Right ventricle myocardium inferior (tissue), 1 donor: ENCODE results near the gene KRTAP3-1. TPM values are rescaled to one million over a fixed set of nuclear protein-coding genes. Genes with fewer than 3 reads are reported as not detected.

Source experiments
- ATAC-seq: fragments of 200-7000 bp; cut with Tn5 transposase; one replicate; pipeline ENCODE4 v1.9.1; 2020; ENCODE audit warnings: mild to moderate bottlenecking, moderate library complexity
- DNase-seq: peaks from one replicate; pipeline ENCODE4 v3.0.0; 2021; ENCODE audit errors: missing footprints
- intact Hi-C: fragments of 100-400 bp; cut with DNase I; formaldehyde crosslinking; loops from one replicate; pipeline ENCODE4 v1.11.0; 2022
- total RNA-seq: library from RNA; stranded (reverse); fragmentation: NEBNext Ultra II Directional; extraction: Animal tissue kit (Norgen Biotek cat#: 25700); gene quantifications from one replicate; pipeline ENCODE4 v1.2.1, GENCODE V29; 2021
- donor health status: DM: no; HTN: yes; CAD: no; lungs with severe emphysema.

The KRTAP3-1 gene
- total RNA-seq, 1 donor from 2014 or later = not detected

DNA sequence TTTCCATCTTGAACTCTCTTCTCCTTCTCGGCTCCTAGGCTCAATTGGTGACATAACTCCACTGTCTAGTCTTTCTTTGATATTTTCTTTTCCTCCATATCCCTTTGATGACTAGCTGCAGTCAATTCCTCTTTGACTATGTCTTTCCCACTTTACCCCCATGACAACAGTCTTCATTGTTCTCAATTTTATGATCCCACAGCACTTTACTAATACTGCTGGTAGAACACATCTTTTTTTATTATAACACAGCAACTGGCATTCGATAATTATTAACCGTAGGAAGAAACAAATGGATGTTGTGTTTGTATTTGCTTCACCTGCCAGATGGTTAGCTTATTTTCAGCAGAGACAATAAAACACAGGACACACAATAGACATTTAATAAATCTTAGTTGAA is 16.3 kb downstream of the KRTAP3-1 start:
- DNase-seq (no peak), ATAC-seq (no peak)
- intact Hi-C loops = no loop called here

- no peak for ATAC-seq
Measured at GRCh38 chr17:40986920-40987319, 22.0 kb downstream of the KRTAP3-1 start.

GRCh38 chr17:40984226-40984625 is 24.7 kb downstream of the KRTAP3-1 start, which contains the start of gene KRT40:
Gene KRT40, minus strand, starts transcription at chr17:40984326. Its CDS starts 53 bp downstream, at chr17:40984273.
- intact Hi-C loops = no loop called here
- no peak for ATAC-seq
- DNase-seq = no peak

More at GRCh38 chr17:40986920-40987319, 22.0 kb downstream of the KRTAP3-1 start:
- intact Hi-C loops = no loop called here
- no peak for DNase-seq

- ATAC-seq (no peak), DNase-seq (no peak)
- intact Hi-C loops = no loop called here
Measured at GRCh38 chr17:40981115-40981514, 27.8 kb downstream of the KRTAP3-1 start.

DNA sequence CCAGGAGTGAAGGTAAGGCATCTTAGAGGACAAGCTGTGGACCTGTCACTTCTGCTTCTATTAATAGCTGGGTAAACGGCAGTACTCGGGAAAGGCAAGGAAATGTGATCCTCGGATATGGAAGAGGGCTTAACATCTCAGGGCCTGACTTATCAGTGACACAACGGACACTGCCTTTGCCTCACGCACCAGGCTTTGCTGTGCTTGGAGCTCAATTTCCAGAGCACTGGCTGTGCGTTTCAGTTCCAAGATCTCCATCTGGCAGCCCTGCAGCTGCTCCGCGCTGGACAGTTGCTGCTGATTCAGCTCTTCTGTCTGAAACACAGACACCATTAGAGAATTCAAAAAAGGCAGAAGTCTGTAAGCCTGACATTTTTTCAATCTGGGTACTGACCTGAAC is 28.3 kb downstream of the KRTAP3-1 start:
- no peak for DNase-seq
- intact Hi-C loops = no loop called here

GRCh38 chr17:40980117-40980516 is 28.8 kb downstream of the KRTAP3-1 start:
- intact Hi-C loops = no loop called here
- DNase-seq (no peak), ATAC-seq (no peak)

More for the DNA sequence above, 28.3 kb downstream of the KRTAP3-1 start:
- no peak for ATAC-seq

GRCh38 chr17:40978575-40979151 is 30.3 kb downstream of the KRTAP3-1 start:
- no peak for DNase-seq
- intact Hi-C loops = no loop called here

GRCh38 chr17:40975516-40975915 is 33.4 kb downstream of the KRTAP3-1 start:
- ATAC-seq (no peak), DNase-seq (no peak)
- intact Hi-C loops = no loop called here

More at GRCh38 chr17:40978575-40979151, 30.3 kb downstream of the KRTAP3-1 start:
- no peak for ATAC-seq

- intact Hi-C loops = no loop called here
- no peak for ATAC-seq
- no peak for DNase-seq
Measured at GRCh38 chr17:40974366-40974765, 34.6 kb downstream of the KRTAP3-1 start.

DNA sequence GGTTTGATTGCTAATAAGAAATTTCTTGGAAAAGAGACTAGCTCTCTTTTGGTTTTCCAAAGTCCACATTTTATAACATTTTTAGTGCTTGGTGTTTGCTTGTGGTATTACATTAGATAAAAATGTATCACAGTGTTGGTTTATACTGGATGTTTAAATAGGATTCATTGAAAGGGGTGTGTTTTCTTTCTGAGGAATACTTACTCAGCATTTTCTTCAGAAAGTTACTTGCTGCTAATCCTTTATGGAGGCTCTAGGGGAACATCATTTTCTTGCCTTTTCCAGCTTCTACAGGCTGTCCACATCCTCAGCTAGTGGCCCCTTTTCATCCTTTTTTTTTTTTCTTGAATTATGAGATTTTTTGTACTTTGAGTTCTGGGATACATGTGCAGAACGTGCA is 41.3 kb downstream of the KRTAP3-1 start:
- no peak for ATAC-seq
- intact Hi-C loops = no loop called here
- no peak for DNase-seq

GRCh38 chr17:40966848-40967247 is 42.1 kb downstream of the KRTAP3-1 start, which contains the start of gene KRT39:
Gene KRT39, minus strand, starts transcription at chr17:40966948. Its CDS starts 92 bp downstream, at chr17:40966856.
- DNase-seq = no peak
- intact Hi-C loops = no loop called here
- no peak for ATAC-seq

GRCh38 chr17:40963838-40964237 is 45.1 kb downstream of the KRTAP3-1 start:
- intact Hi-C loops = no loop called here

GRCh38 chr17:40962059-40962561 is 46.8 kb downstream of the KRTAP3-1 start:
- DNase-seq (no peak), ATAC-seq (no peak)
- intact Hi-C loops = no loop called here

More at GRCh38 chr17:40963838-40964237, 45.1 kb downstream of the KRTAP3-1 start:
- DNase-seq (no peak), ATAC-seq (no peak)

- intact Hi-C loops = no loop called here
- DNase-seq (no peak), ATAC-seq (no peak)
Measured at GRCh38 chr17:40961591-40961990, 47.3 kb downstream of the KRTAP3-1 start.

DNA sequence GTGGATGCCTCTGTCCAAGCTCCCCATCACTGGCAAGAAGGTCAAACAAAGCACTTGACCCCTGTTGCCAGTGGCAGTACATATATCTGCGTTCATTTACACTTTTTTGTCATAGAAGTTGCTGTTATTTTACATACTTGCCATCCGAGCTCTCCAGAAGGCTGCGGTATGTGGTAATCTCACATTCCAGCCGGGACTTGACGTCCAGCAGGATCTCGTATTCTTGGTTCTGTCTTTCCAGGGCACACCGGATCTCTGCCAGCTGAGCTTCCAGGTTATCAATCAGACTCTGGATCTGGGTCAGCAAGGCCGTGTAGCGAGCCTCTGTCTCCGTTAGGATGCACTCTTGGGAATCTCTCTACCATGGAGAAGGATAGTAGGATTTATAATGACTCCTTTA is 48.8 kb downstream of the KRTAP3-1 start:
- no peak for DNase-seq
- intact Hi-C loops = no loop called here
- ATAC-seq = no peak

Other genes with a start within 250 kb of the KRTAP3-1 start
- not detected for gene KRT26, start 236.9 kb downstream of the KRTAP3-1 start, total RNA-seq
- not detected for gene KRT27, start 226.6 kb downstream of the KRTAP3-1 start, total RNA-seq
- gene KRT28, start 209.2 kb downstream of the KRTAP3-1 start, total RNA-seq = not detected
- gene KRT10, start 186.5 kb downstream of the KRTAP3-1 start, total RNA-seq = 48.0 TPM
- gene KRT12, start 141.9 kb downstream of the KRTAP3-1 start, total RNA-seq = not detected
- not detected for gene KRT20, start 123.9 kb downstream of the KRTAP3-1 start, total RNA-seq
- 0.16 TPM for gene KRT23, start 71.5 kb downstream of the KRTAP3-1 start, total RNA-seq
- not detected for gene KRT39, start 42.2 kb downstream of the KRTAP3-1 start, total RNA-seq
- gene KRT40, start 24.8 kb downstream of the KRTAP3-1 start, total RNA-seq = not detected
- gene KRTAP3-3, start 15.0 kb downstream of the KRTAP3-1 start, total RNA-seq = not detected
- gene KRTAP3-2, start 9.2 kb downstream of the KRTAP3-1 start, total RNA-seq = not detected
- not detected for gene KRTAP1-5, start 18.1 kb upstream of the KRTAP3-1 start, total RNA-seq
- not detected for gene KRTAP1-4, start 21.1 kb upstream of the KRTAP3-1 start, total RNA-seq
- not detected for gene KRTAP1-3, start 25.7 kb upstream of the KRTAP3-1 start, total RNA-seq
- gene KRTAP1-1, start 32.3 kb upstream of the KRTAP3-1 start, total RNA-seq = not detected
- not detected for gene KRTAP2-1, start 38.2 kb upstream of the KRTAP3-1 start, total RNA-seq
- not detected for gene KRTAP2-2, start 46.1 kb upstream of the KRTAP3-1 start, total RNA-seq
- gene KRTAP2-3, start 51.0 kb upstream of the KRTAP3-1 start, total RNA-seq = not detected
- gene KRTAP2-4, start 56.8 kb upstream of the KRTAP3-1 start, total RNA-seq = not detected
- not detected for gene KRTAP4-7, start 75.0 kb upstream of the KRTAP3-1 start, total RNA-seq
- gene KRTAP4-8, start 89.0 kb upstream of the KRTAP3-1 start, total RNA-seq = not detected
- gene KRTAP4-16, start 93.1 kb upstream of the KRTAP3-1 start, total RNA-seq = not detected
- not detected for gene KRTAP4-9, start 96.3 kb upstream of the KRTAP3-1 start, total RNA-seq
- gene KRTAP4-11, start 109.2 kb upstream of the KRTAP3-1 start, total RNA-seq = not detected
- not detected for gene KRTAP4-12, start 115.1 kb upstream of the KRTAP3-1 start, total RNA-seq
- gene KRTAP4-6, start 131.4 kb upstream of the KRTAP3-1 start, total RNA-seq = not detected
- not detected for gene KRTAP4-5, start 140.7 kb upstream of the KRTAP3-1 start, total RNA-seq
- not detected for gene KRTAP4-4, start 151.6 kb upstream of the KRTAP3-1 start, total RNA-seq
- gene KRTAP4-3, start 159.1 kb upstream of the KRTAP3-1 start, total RNA-seq = not detected
- not detected for gene KRTAP4-2, start 169.1 kb upstream of the KRTAP3-1 start, total RNA-seq
- gene KRTAP4-1, start 175.8 kb upstream of the KRTAP3-1 start, total RNA-seq = not detected
- not detected for gene KRTAP9-1, start 180.8 kb upstream of the KRTAP3-1 start, total RNA-seq
- gene KRTAP9-2, start 217.5 kb upstream of the KRTAP3-1 start, total RNA-seq = not detected
- gene KRTAP9-3, start 223.3 kb upstream of the KRTAP3-1 start, total RNA-seq = not detected
- gene KRTAP9-8, start 228.9 kb upstream of the KRTAP3-1 start, total RNA-seq = not detected
- gene KRTAP9-4, start 240.6 kb upstream of the KRTAP3-1 start, total RNA-seq = not detected
- gene KRTAP9-9, start 246.3 kb upstream of the KRTAP3-1 start, total RNA-seq = not detected